ENCODE data around the gene CNOT1. TPM values are rescaled to one million over a fixed set of nuclear protein-coding genes. Genes with fewer than 3 reads are reported as not detected.
"Not testable (repeated sequence)": the region's sequence is repeated elsewhere in the genome, so short reads cannot be mapped to it uniquely, and the experiment has no call there.

The CNOT1 gene
- total RNA-seq, 2 donors from 2014 or later, result 54.3 to 63.2 TPM

GRCh38 chr16:58624209-58624608, 5.4 kb downstream of the CNOT1 start:
- H3K9me3 ChIP-seq, result no peaks in the 10 kb centered on the region
- peaks cover 0 to 28% of the 10 kb centered on the region in 2 donors for H3K4me1 ChIP-seq
- no peak for DNase-seq (ENCODE audit: low spot score)
- no peak overlapping the region for H3K27ac ChIP-seq
- H3K27me3 ChIP-seq, result no peaks in the 10 kb centered on the region
- H3K4me3 ChIP-seq, result no peak overlapping the region
- TF ChIP-seq, protein P1, sequence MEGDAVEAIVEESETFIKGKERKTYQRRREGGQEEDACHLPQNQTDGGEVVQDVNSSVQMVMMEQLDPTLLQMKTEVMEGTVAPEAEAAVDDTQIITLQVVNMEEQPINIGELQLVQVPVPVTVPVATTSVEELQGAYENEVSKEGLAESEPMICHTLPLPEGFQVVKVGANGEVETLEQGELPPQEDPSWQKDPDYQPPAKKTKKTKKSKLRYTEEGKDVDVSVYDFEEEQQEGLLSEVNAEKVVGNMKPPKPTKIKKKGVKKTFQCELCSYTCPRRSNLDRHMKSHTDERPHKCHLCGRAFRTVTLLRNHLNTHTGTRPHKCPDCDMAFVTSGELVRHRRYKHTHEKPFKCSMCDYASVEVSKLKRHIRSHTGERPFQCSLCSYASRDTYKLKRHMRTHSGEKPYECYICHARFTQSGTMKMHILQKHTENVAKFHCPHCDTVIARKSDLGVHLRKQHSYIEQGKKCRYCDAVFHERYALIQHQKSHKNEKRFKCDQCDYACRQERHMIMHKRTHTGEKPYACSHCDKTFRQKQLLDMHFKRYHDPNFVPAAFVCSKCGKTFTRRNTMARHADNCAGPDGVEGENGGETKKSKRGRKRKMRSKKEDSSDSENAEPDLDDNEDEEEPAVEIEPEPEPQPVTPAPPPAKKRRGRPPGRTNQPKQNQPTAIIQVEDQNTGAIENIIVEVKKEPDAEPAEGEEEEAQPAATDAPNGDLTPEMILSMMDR (IDR thresholded peaks at IDR 0.05), result no peak
- H3K36me3 ChIP-seq, result peaks cover 24% of the 10 kb centered on the region

DNA sequence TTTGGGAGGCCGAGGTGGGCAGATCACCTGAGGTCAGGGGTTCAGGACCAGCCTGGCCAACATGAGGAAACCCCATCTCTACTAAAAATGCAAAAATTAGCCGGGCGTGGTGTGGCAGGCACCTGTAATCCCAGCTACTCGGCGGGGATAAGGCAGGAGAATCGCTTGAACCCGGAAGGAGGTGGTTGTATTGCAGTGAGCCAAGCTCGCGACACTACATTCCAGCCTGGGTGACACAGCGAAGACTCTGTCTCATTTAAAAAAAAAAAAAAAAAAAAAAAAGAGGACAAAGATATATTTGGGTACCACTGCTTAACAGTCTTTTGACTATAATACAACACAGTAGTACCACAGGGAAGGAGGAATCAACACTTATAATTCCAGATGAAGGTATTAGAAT, 9.2 kb downstream of the CNOT1 start:
- Histone ChIP-seq H3K27ac (no peak overlapping the region), H3K27me3 (no peaks in the 10 kb centered on the region), H3K36me3 (peaks cover 35% of the 10 kb centered on the region), H3K9me3 (no peaks in the 10 kb centered on the region), H3K4me3 (no peak overlapping the region), H3K4me1 (peaks cover 0 to 5% of the 10 kb centered on the region in 2 donors)
- DNase-seq (ENCODE audit: low spot score), result no peak
- TF ChIP-seq, protein P1 (IDR thresholded peaks at IDR 0.05), result no peak

DNA sequence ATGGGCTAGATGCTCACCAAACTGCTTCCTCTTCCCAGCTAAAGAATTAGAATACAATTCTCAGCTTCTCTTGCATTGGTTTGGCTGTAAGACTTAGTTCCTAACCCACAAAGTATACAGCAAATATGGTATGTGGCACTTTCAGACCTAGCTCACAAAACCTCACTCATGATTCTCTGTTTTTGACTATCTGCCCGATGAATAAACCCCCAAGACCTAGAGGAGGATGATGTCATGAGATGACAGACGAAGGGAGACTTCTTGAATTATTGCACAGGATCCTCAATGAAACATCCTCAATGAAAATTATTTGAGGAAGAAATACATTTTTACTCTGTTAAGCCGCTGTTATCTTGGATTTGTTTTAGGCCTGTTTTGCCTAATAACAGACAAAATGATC, 14.3 kb downstream of the CNOT1 start:
- H3K36me3 ChIP-seq, result peaks cover 11% of the 10 kb centered on the region
- no peak overlapping the region for H3K27ac ChIP-seq
- H3K27me3 ChIP-seq, result no peaks in the 10 kb centered on the region

DNA sequence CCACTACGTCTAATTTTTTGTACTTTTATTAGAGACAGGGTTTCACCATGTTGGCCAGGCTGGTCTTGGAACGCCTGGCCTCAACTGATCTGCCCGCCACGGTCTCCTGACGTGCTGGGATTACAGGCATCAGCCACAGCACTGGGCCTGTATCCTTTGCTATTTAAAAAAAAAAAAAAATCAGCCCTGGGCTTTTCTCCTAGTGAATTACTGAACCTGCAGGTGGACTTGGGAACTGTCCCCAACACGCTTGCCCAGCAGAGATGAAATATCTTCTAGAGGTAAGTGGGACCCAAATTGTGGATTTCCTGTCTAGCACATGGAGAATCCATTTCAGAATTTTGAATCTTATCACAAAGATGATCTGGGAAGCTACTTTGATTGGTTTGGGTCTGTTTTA, 14.8 kb downstream of the CNOT1 start:
- no peak for DNase-seq (ENCODE audit: low spot score)

More for the DNA sequence above, 14.3 kb downstream of the CNOT1 start:
- Histone ChIP-seq H3K9me3 (no peaks in the 10 kb centered on the region), H3K4me3 (no peak overlapping the region), H3K4me1 (peaks cover 0 to 13% of the 10 kb centered on the region in 2 donors)
- no peak for DNase-seq (ENCODE audit: low spot score)
- TF ChIP-seq, protein P1 (IDR thresholded peaks at IDR 0.05), result no peak

GRCh38 chr16:58614212-58614611, 15.4 kb downstream of the CNOT1 start:
- no peaks in the 10 kb centered on the region for H3K9me3 ChIP-seq
- TF ChIP-seq, protein P1 (IDR thresholded peaks at IDR 0.05), result no peak
- peaks cover 0 to 8% of the 10 kb centered on the region in 2 donors for H3K4me1 ChIP-seq
- H3K4me3 ChIP-seq, result no peak overlapping the region
- DNase-seq (ENCODE audit: low spot score), result no peak
- H3K27ac ChIP-seq, result no peak overlapping the region
- H3K36me3 ChIP-seq, result peaks cover 11% of the 10 kb centered on the region
- H3K27me3 ChIP-seq, result no peaks in the 10 kb centered on the region

More for the DNA sequence above, 14.8 kb downstream of the CNOT1 start:
- H3K27ac ChIP-seq, result no peak overlapping the region
- TF ChIP-seq, protein P1 (IDR thresholded peaks at IDR 0.05), result no peak
- no peaks in the 10 kb centered on the region for H3K27me3 ChIP-seq
- H3K36me3 ChIP-seq, result peaks cover 11% of the 10 kb centered on the region
- H3K9me3 ChIP-seq, result no peaks in the 10 kb centered on the region
- H3K4me3 ChIP-seq, result no peak overlapping the region
- H3K4me1 ChIP-seq, result peaks cover 0 to 9% of the 10 kb centered on the region in 2 donors

DNA sequence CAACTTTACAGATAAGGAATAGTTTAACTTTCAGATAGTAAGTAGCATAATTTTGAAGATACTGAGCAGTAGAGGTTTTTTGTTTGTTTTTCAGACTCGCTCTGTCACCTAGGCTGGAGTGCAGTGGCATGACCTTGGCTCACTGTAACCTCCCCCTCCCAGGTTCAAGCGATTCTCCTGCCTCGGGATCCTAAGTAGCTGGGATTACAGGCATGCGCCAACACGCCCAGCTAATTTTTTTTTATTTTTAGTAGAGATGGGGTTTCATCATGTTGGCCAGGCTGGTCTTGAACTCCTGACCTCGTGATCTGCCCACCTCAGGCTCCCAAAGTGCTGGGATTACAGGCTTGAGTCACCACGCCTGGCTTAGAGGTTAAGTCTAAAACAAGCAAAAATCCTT, 16.7 kb downstream of the CNOT1 start:
- H3K4me1 ChIP-seq; H3K36me3 ChIP-seq; H3K9me3 ChIP-seq; H3K27ac ChIP-seq; H3K4me3 ChIP-seq; H3K27me3 ChIP-seq; DNase-seq (ENCODE audit: low spot score): not testable (repeated sequence)
